ENCODE measurements around the gene KLHL4.

DNA sequence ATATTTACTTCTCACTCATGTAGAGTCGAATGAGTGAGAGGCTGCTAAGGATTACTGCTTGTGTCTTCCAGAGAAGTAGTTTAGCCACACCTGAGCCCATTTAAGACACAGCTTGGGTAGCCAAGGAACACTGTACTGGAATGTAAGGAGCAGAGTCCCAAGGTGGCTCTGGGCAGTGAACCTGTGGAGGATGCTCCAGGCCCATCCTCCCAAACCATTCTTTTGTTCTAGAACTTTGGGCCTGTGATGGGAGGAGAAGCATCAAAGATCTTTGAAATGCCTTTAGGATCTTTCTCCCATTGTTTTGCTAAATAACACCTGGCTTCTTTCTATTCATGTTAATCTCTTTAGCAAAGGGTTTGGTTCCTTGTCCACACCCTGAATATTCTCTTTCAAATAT is 162.2 kb downstream of the KLHL4 start:
- TF ChIP-seq YY1 (IDR thresholded peaks at IDR 0.05; ENCODE audit: low read depth) (no peak), TAF1 (IDR thresholded peaks at IDR 0.05; ENCODE audit: low read depth) (no peak), RAD21 (IDR thresholded peaks at IDR 0.05; ENCODE audit: low read depth) (no peak), EP300 (IDR thresholded peaks at IDR 0.05; ENCODE audit: borderline replicate concordance) (no peak), NFIC (IDR thresholded peaks at IDR 0.05) (no peak), CEBPB (IDR thresholded peaks at IDR 0.05) (no peak), EGR1 (IDR thresholded peaks at IDR 0.05) (no peak), TEAD4 (IDR thresholded peaks at IDR 0.05) (no peak), TCF12 (IDR thresholded peaks at IDR 0.05; ENCODE audit: low read depth) (no peak), CREB1 (IDR thresholded peaks at IDR 0.05; ENCODE audit: low read depth) (no peak)
- TF ChIP-seq, protein P1, sequence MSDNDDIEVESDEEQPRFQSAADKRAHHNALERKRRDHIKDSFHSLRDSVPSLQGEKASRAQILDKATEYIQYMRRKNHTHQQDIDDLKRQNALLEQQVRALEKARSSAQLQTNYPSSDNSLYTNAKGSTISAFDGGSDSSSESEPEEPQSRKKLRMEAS (IDR thresholded peaks at IDR 0.05), result no peak
- TF ChIP-seq, protein P2, sequence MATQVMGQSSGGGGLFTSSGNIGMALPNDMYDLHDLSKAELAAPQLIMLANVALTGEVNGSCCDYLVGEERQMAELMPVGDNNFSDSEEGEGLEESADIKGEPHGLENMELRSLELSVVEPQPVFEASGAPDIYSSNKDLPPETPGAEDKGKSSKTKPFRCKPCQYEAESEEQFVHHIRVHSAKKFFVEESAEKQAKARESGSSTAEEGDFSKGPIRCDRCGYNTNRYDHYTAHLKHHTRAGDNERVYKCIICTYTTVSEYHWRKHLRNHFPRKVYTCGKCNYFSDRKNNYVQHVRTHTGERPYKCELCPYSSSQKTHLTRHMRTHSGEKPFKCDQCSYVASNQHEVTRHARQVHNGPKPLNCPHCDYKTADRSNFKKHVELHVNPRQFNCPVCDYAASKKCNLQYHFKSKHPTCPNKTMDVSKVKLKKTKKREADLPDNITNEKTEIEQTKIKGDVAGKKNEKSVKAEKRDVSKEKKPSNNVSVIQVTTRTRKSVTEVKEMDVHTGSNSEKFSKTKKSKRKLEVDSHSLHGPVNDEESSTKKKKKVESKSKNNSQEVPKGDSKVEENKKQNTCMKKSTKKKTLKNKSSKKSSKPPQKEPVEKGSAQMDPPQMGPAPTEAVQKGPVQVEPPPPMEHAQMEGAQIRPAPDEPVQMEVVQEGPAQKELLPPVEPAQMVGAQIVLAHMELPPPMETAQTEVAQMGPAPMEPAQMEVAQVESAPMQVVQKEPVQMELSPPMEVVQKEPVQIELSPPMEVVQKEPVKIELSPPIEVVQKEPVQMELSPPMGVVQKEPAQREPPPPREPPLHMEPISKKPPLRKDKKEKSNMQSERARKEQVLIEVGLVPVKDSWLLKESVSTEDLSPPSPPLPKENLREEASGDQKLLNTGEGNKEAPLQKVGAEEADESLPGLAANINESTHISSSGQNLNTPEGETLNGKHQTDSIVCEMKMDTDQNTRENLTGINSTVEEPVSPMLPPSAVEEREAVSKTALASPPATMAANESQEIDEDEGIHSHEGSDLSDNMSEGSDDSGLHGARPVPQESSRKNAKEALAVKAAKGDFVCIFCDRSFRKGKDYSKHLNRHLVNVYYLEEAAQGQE (IDR thresholded peaks at IDR 0.05; ENCODE audit: low read depth), result no peak

Data from Ishikawa (cell line).